ENCODE results near the gene STX3. TPM values are rescaled to one million over a fixed set of nuclear protein-coding genes. Genes with fewer than 3 reads are reported as not detected.

Gene STX3
- total and polyA plus RNA-seq, 2 of the 8 experiments (the other 6 are each of a cell fraction or from before 2014, with no cell fraction given), result 50.5 to 56.1 TPM

GRCh38 chr11:59770319-59770718 lies 15.1 kb downstream of the STX3 start (continued):
- TF ChIP-seq CHD7 (IDR thresholded peaks at IDR 0.05; ENCODE audit: insufficient replicate concordance, low read length), result no peak

Measured in H1 (cell line).